GM19193 (cell line): ENCODE data around the gene C1orf105.

Experiments used
- POLR2A ChIP-seq: IDR thresholded peaks from 4 replicates; pipeline ENCODE4 v1.6.1; 2011; ENCODE audit not compliant: insufficient read depth, insufficient read length; ENCODE audit errors: extremely low read depth

C1orf105 gene

DNA sequence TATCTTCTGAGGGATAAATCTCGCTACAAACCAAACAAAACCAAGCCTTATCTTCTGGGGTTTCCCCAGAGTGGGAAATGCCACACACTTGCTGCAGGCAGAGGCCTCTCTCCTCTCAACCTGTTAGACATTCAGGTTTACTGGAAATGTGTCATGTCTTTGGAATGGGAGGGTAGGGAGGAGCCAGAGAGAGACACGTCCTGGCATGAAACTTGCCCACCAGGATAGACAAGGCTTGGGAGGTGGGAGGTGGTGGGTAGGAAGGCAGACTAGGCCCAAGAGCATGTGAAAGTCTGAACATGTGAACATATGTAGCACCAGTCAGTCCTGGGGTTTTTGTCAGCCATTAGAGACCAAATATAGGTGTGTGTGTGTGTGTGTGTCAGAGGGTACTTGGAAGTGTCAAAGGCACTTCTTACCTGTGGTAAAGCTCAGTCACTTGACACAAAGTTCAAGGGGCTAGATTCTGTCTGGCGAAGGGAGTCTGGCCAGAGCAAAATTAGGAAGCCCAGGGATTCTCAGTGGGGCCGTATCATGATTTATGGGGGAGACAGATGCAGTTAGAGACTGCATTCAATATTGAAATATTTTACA is 55.8 kb downstream of the C1orf105 start:
- TF ChIP-seq POLR2A = no peak

DNA sequence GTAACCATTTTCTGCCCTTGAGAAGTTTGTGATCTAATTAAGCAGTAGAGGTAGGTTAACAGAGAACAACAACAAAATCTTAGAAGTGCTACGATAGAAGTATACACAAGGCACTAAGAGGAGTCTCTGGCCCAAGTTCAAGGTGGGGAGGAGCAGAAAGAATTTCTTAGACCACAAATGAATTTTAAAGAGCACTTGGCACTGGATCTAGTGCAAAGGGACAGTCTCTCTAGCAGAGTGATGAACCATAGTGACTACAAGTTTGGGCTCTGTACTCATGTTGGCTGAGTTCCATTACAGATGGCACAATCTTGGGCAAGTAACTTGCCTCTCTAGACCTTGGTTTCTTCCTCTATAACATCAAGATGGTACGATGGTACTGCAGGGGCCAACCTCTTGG is 56.7 kb downstream of the C1orf105 start:
- TF ChIP-seq POLR2A = no peak

DNA sequence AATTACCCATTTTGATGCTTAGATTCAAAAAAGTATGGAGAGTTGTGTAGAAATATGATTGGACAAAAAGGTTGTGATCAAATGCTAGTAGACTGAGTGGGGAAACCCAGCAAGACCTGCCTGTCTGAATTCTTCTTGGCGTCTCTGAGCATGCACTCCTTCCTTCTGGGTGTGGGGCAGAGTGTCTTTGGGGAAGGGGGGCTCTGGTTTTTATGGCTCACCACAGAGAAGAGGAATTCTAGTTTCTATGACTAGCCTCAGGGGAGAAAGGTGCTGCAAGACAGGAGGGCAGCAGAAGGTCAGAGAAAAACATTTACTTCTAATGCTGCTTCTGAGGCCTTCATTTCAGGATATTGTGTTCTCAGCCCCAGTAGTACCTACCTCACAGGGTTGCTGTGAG is 57.3 kb downstream of the C1orf105 start:
- no peak for TF ChIP-seq POLR2A

GRCh38 chr1:172478485-172478884 is 58.0 kb downstream of the C1orf105 start:
- TF ChIP-seq POLR2A = no peak

DNA sequence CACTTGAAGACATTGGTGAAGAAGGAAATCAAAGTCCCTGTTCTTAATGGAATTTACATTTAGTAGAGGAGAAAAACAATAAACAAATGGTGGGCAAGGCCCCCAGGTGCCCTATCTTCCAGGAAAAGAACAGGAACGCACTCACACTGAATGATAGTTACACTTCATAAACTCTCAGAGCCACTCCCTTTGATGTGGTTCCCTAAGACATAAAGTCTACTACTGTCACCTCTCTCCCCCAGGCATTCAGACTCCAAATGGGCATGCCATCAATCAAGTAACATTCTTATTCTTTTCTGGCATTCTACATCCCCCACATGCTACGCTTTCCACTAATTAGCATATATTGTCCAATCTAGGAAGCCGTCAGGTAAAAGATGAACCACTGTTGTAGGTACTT is 59.9 kb downstream of the C1orf105 start:
- TF ChIP-seq POLR2A = no peak

- no peak for TF ChIP-seq POLR2A
Observed at GRCh38 chr1:172482044-172482443, 61.6 kb downstream of the C1orf105 start.

GRCh38 chr1:172483448-172483847 is 63.0 kb downstream of the C1orf105 start:
- TF ChIP-seq POLR2A = no peak

GRCh38 chr1:172484252-172484651 is 63.8 kb downstream of the C1orf105 start:
- TF ChIP-seq POLR2A = no peak

GRCh38 chr1:172485626-172486025 is 65.1 kb downstream of the C1orf105 start:
- TF ChIP-seq POLR2A = no peak

- no peak for TF ChIP-seq POLR2A
Observed at GRCh38 chr1:172486805-172487454, 66.4 kb downstream of the C1orf105 start.

- no peak for TF ChIP-seq POLR2A
Observed at GRCh38 chr1:172487550-172487949, 67.1 kb downstream of the C1orf105 start.

DNA sequence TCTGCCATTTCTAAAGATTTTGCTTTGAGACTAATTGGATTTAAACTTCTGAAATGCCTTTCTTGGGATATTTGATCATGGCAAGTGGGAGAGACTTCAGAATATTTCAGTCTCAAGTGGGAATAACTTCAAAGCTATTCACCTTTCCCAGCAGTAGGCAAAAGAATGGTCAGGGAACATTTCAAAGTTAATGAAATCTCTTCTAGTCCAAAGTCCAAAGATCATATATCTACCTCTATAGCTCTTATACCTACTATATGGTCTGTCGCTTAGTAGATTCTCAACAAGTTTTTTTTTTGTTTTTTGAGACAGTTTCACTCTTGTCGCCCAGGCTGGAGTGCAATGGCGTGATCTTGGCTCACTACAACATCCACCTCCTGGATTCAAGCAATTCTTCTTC is 67.9 kb downstream of the C1orf105 start:
- no peak for TF ChIP-seq POLR2A

DNA sequence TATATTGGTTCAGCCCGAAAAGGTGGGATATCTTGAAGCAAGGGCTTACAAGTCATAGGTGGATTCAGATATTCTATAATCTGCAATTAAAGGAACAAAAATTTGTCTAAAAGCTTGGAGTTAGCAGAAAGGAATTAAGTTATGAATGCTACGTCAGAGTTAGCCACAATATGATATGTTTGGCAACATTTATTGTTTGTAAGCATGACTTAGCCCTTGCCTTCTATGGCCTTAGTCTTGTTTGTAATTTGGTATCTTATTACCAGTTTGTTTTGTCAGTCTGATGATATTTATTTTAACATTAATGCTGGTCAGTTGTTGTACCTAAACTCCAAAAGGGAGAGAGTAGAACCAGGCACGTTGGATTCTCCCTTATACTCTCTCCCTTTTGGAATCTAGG is 69.4 kb downstream of the C1orf105 start:
- no peak for TF ChIP-seq POLR2A

- TF ChIP-seq POLR2A = no peak
Observed at GRCh38 chr1:172492421-172492820, 71.9 kb downstream of the C1orf105 start.

DNA sequence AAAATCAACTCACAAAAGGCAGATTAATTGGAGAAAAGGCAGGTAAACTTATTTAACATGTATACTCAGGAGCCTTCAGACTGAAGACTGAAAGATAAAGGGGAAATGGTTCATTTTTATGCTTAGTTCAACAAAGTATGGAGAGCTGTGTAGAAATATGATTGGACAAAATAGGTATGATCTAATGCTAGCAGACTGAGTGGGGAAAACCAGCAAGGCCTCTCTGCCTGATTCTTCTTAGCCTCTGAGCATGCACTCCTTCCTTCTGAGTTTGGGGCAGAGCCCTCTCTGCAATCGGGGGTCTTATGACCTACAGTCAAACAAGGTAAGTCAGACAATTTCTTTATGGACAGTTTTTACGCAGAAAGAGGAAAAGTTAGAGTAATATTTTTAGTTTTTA is 73.7 kb downstream of the C1orf105 start:
- TF ChIP-seq POLR2A = no peak

DNA sequence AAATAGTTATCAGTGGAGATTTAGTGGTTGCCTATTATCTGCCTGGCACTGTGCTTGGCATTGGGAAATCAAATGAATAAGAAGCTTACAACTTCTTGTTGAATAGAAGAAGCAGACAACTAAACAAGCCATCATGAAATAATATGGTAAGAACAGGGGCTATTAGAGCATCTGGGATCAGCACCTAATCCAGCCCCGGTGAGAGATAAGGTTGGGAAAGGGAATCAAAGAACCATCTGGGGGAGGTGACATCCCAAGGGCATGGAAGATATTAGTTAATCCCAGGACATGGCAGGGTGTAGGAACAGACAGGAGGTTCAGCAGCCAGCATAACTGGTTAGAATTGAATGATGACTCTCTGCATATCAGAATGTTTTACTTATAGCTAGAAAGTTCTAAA is 76.2 kb downstream of the C1orf105 start:
- no peak for TF ChIP-seq POLR2A

- no peak for TF ChIP-seq POLR2A
Observed at GRCh38 chr1:172497230-172497629, 76.7 kb downstream of the C1orf105 start.
